HT1080 (cell line): ENCODE data around the gene LRRC59. TPM values are rescaled to one million over a fixed set of nuclear protein-coding genes. Genes with fewer than 3 reads are reported as not detected.
"Not testable (repeated sequence)": the region's sequence is repeated elsewhere in the genome, so short reads cannot be mapped to it uniquely, and the experiment has no call there.

Source experiments
- DNase-seq: peaks from one replicate; pipeline ENCODE4 v3.0.0-alpha.2; 2015; ENCODE audit warnings: low read depth
- polyA plus RNA-seq, 2 experiments: library from polyadenylated mRNA; depleted of rRNA; stranded (reverse); fragments of >200 nt; gene quantifications; 2 replicates each; pipeline ENCODE4 v1.2.3, GENCODE V29; 2015
- total RNA-seq: library from RNA; depleted of rRNA; stranded (reverse); fragments of >200 nt; shearing (Covaris generic); gene quantifications from 2 replicates; pipeline ENCODE4 v1.2.3, GENCODE V29; 2014; rRNA removed

LRRC59 gene
- total RNA-seq, result 235 and 290 TPM in 2 replicates
- 161 and 169 TPM in 2 replicates for polyA plus RNA-seq (2015; cell fraction: cytosol; rRNA removed)
- polyA plus RNA-seq (2015; cell fraction: nucleus; rRNA removed), result 124 and 132 TPM in 2 replicates

DNA sequence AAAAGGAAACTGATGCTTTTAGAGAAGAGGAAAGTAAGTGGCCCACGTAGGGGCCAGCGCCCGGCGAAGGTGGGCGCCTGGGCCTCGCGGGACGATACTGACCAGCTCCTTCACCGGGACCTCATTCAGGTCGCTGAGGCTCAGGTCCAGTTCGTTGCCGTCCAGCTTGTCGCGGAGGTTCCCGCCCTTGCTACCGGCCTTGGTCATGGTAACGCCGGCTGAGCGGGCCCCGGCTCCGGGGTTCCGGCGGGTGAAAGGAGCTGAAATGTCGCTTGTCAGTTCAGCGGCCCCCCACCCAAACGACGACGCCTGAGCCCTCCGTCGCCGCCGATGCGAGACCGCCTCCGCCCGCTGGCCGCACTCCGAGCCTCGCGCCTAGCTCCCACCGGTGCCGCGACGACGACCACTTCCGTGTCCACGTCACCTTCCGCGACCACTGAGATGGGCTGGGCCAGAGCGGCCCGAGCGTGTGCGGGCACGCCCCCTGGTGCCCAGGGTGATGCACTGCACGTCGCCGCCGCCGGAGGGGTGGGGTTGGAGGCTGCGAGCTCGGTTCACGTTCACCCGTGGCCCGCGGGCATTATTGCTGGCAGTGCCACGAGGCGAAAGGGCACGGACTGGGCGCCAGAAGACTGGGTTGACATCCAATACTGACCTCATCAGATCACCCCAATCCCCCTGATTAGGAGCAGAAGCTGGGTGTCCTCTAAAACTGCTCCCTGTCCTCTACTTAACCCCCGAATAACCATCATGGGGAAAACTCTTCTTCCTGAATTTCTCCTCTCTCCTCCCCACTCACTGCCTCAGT, at the start of gene LRRC59:
Gene LRRC59, minus strand, starts transcription at position 413 of the 808 bp plus-strand sequence. Its CDS starts 206 bp downstream, at position 207.
- DNase-seq, result peak; percentile 77

DNA sequence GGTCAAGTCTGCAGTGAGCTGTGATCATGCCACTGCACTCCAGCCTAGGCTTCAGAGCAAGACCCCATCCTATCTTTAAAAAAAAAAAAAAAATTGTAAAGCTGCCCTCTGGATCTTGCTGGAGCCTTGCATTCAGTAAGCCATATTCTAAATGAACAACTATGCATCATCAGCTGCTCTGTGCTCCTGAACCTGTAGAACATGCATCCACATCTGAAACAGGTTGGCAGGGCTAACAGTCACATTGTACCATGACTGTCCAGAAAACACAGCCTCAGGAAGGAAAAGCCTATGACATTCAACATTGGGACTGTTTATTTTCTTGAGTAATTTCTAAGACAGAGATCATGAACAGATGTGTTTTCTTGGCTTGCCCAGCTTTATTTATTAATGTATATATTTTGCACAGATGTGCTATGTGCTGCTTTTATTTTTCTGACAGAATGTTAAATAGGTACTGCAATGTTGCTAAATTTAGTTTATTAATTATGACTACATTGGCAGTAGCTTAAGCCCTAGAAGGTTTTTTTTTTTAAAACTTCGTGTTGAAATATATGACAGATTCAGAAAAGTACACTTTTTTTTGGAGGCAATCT, 48.5 kb upstream of the LRRC59 start:
- no peak for DNase-seq

DNA sequence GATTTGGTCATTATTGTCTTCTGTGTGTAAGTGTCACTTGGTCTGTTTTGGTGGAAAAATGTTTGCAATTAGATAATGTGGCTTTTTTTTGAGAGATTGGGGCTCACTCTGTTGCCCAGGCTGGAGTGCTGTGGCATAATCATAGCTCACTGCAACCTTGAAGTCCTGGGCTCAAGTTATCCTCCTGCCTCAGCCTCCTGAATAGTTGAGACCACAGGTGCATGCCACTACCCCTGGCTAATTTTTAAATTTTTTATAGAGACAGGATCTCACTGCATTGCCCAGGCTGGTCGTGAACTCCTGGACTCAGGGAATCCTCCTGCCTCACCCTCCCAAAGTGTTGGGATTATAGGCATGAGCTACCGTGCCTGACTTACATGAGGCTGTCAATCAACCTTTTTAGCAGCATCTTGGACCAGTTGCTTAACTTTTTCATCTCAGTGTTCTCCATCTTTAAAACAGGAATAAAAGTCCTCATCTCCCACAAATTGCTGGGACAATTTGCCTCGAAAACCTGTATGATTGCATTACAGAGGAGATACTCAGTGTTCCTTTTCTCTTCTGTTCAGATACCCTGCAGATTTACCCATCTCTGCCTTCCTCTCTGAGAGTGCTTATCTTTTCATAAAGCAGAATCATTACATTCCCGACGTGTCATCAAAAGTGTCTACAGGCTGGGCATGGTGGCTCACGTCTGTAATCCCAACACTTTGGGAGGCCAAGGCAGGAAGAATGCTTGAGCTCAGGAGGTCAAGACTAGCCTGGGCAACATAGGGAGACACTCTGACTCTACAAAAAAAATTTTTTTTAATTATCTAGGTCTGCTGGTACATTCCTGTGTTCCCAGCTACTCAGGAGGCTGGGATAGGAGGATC, 47.8 kb upstream of the LRRC59 start:
- no peak for DNase-seq

DNA sequence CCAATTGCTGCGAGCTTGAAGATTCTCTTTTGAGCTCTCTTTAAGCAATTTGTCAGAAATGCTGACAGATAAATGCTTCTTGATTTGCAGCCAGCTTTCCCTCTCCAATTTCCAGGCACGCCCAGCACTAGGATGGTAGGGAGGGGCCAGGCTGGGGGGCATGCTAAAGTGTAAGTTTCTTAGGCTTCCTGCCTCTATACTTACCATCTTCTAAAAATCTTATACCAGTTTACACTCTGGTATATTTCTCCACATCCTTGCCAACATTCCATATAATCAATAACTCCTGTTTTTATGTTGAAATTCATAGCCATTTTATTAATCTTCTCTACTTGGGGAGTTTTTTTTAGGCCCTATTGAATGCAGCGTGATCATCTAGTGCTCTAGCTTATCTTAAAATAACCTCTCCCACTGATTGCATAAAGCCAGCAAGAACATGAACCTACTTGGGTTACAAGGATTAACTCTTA, 46.2 kb upstream of the LRRC59 start:
- DNase-seq, result no peak

DNA sequence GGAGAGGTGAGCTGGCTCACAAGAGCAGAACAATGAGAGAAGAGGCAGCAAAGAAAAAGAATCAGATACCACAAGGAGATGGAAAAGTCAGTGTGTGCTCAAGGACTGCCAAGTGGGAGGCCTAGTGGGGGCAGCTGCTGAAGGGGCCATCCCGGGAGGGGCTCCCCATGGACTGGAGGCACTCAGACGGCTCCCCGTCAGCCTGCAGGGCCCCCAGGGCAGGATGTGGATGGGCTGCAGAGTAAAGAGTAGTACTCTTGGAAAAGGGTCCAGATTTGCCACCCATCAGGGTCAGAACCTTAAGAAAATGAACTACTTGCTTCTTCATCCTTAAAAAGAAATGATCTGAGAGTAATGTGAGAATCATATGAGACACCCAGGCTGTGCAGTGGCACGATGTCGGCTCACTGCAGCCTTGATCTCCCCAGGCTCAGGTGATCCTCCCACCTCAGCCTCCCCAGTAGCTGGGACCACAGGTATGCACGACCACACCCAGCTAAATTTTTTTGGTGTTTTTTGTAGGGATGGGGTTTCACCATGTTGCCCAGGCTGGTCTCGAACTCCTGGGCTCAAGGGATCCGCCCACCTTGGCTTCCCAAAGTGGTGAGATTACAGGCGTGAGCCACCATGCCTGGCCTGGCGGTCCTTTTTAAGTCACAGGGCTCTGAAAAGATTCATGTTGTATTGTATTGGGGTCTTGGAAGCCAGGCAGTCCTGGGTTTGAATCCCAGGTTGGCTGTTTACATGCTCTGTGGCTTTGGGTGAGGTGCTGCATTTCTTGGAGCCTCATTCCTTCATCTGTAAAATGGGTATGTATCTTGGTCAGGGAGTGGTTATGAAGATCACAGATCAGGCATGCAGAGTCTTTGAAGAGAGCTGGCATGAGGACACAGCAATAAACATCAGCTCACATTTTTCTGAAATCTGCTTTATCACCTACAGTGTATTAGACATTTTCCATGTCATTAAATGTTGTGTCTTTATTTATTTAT, 43.8 kb upstream of the LRRC59 start:
- DNase-seq, result no peak

DNA sequence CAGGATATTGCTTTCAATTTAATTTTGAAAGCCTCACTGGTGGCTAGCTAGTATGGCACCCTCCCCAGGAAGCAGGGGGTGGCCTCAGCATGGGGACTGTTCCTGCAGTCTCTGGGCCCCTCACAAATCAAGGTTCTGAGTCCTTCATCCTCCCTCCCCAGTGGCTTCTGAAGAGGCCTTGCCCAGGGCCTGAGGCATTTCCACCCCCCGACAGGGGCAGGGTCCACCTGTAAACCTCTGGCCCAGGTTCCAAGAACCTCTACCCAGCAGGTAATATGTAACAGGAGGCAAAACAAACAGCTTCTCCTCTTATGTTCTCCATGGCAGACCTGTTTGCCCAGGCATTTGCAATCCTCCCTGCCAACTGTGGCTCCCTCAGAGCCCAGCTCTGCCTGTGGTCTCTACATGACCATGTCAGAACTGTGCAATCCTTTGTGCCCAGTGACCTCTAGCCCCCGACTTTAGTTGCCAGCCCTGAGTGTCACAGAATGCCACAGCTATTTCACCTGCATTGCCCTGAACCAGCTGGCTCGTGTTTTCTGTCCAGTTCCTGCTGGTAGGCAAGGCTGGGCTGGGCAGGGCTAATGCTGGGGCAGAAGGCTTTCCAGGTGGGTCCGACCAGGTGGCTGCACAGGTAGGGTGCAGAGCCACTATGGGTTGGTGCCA, 43.0 kb upstream of the LRRC59 start:
- no peak for DNase-seq

DNA sequence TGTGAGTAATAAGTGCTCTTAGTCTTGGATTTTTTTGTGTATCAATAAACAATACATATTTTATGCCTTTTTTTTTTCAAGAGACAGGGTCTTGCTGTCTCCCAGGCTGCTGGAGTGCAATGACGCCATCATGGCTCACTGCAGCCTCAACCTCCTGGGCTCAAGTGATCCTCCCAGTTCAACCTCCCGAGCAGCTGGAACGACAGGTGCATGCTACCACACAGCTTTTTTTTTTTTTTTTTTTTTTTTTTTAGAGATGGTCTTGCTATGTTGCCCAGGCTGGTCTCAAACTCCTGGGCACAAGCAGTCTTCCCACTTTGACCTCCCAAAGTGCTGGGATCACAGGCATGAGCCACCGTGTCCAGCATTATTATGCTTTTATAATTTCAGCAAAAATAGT, 41.7 kb upstream of the LRRC59 start:
- DNase-seq, result no peak

DNA sequence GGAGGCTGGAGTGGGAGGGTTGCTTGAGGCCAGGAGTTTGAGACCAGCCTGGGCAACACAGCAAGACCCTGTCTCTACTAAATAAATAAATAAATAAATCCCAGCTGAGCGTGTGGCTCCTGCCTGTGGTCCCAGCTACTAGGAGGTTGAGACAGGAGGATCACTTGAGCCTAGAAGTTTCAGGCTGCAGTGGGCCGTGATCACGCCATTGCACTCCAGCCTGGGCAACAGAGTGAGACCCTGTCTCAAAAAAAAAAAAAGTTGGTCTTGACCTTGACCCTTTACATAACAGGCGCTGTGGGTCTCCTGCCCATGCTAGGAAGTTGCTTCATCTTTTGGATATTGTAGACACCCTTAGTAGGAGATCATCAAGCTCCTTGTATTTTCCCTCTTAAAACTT, 40.1 kb upstream of the LRRC59 start:
- DNase-seq, result no peak

DNA sequence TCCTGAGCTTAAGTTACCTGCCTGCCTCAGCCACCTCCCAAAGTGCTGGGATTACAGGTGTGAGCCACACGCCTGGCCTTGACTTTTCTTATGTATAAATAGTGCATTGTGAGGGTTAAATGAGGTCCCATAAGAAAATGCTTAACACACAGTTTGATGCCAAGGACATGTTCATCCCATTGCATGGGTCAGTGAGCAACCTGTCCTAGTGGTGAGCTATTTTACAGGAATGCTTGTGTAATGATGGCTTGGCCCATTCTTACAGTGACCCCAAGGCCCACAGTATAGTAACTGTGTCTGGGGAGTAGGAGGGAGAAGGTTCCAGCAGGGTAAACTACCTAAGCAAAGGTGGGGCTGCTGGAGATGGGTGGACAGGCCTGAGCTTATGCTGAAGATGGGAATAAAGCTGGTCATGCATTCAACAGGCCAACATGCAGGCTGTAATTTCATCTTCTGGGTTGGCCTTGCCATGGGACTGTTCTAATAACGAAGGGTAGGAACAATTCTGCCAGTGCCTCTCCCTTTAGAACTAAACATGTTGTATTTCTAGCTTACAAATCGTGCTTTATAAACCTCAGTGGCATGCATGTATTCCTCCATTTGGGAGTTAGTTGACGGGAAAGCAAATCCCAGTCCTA, 34.9 kb upstream of the LRRC59 start:
- DNase-seq, result no peak

DNA sequence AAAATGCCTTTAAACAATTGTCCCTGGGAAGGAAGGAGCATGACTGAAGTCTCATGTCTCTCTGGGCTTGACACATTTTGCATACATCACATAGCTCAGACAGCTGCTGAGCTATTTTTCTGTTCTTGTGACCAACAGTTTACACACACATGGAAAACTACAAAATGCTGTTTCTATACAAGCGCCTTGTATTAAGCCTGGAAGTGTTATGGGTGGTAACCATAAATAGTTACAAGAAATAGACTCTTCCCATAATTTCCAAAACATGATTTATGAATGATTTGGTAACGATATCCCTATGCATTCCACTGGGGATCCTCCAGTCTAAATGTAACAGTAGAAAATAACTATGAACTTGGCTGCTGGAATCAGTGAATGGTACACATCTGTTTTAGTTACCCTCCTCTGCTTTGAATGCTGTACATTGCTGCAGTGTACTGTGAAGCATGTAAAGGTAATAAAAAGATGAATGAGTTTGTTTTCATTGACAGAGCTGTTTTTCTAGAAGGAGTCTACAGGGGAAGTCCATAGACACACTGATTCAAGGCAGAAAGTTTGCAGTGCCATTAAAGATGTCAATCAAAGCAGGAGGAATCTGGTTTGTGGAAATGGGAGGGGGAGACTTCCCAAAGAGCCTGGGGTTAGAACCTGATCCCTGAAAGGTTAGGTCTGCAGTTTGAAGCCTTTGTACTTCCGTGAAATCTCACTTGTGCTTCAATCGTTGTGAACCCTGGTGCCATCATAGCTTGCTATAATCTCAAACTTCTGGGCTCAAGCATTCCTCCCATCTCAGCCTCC, 33.7 kb upstream of the LRRC59 start:
- DNase-seq, result no peak

DNA sequence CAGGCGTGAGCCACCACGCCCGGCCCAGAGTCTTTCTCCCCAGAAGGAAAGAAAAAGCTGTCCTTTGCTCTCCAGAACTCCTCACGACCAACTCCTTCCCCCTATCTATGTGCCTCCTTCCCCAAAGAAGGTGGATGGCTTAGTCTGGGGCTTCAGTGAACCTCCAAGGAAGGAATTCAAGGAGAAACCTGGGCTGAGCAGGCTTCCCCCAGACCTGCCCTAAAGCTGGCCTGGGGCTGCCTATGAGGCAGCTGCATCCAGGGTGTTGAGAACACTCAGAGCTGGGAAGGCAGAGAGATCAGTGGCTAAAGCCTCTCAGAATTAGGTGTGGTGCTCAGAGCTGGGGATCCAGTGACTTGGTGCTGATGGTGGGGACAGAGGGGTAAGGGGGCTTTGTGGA, 32.5 kb upstream of the LRRC59 start:
- DNase-seq, result no peak

DNA sequence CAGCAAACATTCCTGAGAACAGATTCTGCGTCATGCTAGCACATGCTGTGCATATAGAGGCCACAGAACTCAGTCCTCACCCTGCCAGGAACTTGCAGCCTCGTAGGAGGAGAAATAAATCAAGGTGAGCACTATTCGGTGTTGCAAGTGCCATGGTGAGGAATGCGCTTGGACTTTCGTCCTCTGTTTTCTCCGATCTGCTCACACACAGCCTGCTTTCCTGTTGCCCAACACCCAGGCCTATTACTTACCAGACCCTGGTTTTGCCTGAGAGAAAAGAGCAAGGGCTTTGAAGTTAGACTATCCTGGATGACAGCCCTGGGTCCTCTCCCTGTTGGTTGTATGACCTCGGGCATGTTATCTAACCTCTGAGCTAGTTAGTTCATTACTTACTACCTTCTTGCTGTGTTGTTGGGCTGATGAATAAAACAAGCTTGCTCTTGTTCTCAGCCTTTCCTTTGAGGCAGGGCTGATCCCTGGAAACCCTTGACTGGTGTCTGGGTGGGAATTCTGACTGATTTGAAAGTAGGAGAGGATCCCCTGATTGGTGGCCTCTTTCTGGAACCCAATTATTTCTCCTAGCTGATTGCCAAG, 31.6 kb upstream of the LRRC59 start:
- DNase-seq, result no peak

DNA sequence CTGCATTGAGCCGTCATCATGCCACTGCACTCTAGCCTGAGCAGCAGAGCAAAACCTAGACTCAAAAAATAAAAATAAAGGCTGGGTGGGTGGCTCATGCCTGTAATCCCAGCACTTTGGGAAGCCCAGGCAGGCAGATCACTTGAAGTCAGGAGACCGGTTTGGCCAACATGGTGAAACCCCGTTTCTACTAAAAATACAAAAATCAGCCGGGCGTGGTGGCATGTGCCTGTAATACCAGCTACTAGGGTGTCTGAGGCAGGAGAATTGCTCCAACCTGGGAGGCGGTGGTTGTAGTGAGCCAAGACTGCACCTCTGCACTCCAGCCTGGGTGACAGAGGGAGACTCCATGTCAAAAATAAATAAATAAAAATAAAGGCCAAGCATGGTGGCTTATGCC, 30.8 kb upstream of the LRRC59 start:
- not testable (repeated sequence) for DNase-seq

DNA sequence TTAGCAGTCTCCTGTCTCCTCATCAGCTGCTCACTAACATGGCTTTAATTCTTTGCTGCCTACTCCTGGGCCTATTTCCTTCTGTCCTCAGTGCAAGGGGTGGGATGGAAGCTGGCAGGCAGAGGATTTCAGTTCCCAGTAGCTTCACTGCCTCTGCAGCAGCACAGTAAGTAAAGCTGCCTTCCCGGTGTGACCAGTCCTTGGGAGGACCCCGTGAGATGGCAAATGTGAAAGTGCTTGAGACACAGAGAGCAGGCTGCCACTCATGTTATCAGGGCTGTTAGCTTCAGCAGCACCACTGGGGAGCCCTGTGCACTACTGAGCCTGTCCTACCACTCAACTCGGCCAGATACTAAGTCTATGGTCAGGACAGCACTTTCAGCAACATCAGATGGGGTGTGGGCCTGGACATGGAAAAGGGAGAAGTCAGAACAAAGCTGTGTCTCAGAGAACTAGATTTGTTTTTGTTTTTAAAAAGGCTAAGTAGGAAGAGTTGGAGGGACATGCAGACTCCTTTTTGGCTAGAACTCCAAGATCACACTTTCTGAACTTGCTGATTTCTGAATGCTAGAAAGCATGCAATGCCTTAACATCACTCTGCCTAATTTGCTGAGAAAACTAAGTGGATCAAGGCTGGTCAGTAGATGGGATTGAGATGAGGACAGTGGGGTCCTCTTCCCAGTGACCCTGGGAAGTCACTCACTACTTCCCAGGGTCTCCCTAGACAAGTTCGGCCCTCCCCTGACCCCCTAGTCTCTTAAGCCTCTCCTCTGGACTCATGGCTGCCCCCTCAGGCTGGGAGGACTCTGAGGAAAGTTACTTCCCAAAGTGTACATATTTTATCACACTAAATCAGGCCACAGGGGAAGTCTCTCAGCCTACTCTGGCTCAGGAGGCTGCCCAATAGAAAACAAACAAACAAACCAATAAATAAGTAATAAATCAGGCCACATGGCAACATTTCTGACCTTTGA, 29.8 kb upstream of the LRRC59 start:
- peak; percentile 59 for DNase-seq

DNA sequence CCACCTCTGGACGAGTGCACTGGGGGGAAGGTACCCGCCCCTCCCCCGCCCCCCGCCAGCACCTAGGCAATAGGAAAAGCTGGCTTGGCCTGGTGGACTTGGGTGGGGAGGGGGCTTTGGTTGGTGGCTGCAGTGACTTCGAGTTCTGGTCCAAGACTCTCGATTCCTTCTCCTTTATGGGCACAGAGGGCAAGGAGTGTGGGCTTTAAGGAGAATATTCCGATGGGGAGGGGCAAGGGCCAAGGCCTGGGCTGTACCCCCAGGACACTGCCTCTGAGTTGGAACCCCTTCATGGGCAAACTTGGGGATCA, 29.1 kb upstream of the LRRC59 start:
- peak; percentile 6 for DNase-seq

DNA sequence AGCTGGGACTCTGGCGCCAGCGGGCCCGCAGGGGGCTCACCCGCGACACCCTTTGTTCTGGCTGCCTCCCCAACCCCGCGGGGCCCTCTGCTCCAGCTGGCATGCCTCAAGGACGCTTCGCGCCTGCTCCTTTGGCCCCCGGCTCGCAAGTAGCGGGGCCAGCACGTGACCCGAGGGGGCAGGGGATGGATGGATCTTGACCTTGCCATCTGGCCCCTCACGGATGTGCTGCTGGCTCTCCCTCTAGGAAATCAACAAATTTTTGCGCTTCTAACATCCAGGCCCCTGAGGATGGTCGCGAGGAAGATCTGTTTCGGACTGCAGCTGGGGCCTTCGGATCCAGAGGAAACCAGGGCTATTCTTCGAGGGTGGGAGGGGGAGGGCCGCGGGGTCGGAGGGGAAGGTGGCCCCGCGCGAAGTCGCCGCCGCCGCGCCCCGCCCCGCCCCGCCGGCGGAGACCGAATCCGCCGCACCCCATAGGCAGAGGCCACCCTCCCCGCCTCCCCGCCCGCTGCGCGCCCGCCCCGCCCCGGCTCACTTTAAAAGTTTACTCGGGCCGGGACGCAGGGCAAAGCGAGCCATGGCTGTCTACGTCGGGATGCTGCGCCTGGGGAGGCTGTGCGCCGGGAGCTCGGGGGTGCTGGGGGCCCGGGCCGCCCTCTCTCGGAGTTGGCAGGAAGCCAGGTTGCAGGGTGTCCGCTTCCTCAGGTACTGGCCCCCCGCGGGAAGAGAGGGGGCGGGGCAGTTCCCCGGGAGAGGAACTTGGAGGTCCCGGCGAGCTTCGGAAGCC, 28.6 kb upstream of the LRRC59 start, which contains the start of gene ACSF2:
Gene ACSF2, plus strand, starts transcription at position 537 of the 790 bp plus-strand sequence. Its CDS starts 44 bp downstream, at position 581.
- peak; percentile 18 for DNase-seq
